SK-N-SH (cell line): ENCODE results near the gene CPNE8.

Experiments
- FOXJ3 ChIP-seq: sonication (generic); formaldehyde crosslinking; IDR thresholded peaks from 2 replicates; pipeline ENCODE4 v1.5.1; 2020; ENCODE audit warnings: mild to moderate bottlenecking, missing genetic modification reagents
- RAD21 ChIP-seq: IDR thresholded peaks from 2 replicates; pipeline ENCODE4 v1.6.1; 2012; ENCODE audit warnings: mild to moderate bottlenecking, low read length
- SMC3 ChIP-seq: IDR thresholded peaks from 2 replicates; pipeline ENCODE4 v1.6.1; 2012; ENCODE audit warnings: low read depth, low read length, improper control_type of control experiment

DNA sequence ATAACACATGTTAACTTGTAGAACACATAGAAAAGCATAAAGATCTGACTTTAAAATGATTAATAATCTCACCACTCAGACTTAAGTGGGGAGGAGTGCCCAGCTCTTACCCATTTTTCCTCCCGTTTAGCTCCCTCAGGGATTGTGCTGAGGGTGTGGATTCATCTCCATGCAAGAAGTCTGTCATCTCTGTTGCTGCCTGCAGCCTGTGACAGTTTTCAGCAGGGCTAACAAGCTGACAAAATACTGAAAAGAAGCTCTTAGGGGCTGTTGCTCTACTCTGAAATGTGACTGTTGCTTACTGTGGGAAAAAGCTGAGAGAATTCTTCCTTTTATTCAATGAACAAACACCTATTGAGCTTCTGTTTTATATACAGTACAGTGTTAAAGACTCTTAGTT, 216.2 kb downstream of the CPNE8 start:
- TF ChIP-seq SMC3 (no peak), RAD21 (no peak), FOXJ3 (CRISPR knock-in tag) (no peak)
